ENCODE results near the gene MDM2.

The MDM2 gene

DNA sequence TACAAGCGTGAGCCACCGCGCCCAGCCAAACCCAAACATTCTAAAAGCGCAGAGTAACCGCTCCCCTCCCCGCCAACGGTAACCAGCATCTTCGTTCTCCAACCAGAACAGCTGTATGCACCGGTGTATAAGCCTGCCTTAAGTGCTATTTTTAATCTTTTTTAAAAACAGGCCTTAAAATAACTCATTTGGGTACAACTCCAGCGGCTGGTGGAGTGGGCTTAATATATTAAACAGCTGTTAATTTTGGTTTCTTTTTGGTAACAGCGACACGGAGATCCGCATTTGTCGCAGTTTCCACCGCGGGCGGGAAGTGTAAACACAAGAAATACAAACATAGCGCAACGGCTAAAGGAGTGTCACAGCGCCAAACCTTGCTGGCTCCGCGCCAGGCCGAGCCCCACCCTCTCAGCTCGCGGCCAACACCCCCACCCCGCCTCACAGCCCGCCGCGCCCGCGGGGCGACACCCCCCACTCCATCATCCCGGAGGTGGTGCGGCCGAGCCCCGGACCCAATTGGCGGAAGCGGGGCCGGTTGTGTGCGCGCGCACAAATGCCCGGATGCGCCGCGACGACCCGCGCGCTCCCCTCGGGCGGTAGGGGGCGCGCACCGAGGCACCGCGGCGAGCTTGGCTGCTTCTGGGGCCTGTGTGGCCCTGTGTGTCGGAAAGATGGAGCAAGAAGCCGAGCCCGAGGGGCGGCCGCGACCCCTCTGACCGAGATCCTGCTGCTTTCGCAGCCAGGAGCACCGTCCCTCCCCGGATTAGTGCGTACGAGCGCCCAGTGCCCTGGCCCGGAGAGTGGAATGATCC lies at the start of gene MDM2:
Gene MDM2, plus strand, starts transcription at position 602 of the 812 bp plus-strand sequence. CDS start 301 bp downstream, outside the sequence.
- peak; percentile 87 to 88 (median 88) for DNase-seq (ENCODE audit: low read depth in 3 of 3)

DNA sequence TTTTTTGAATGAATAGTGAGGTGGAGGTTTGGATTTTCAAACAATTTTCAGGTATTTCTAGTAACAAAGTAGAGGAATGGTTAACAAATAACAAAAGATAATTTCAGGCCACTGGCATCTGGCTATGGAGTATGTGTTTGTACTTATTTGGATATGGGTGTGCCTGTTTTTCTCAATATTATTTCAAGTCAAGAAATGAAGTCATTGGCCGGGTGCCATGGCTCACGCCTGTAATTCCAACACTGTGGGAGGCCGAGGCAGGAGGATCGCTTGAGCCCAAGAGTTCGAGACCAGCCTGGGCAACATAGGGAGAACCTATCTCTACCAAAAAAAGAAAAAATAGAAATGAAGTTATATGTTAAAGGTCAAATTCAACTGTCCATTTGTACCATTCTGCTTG lies 48.1 kb upstream of the MDM2 start:
- no peak for DNase-seq (ENCODE audit: low read depth in 3 of 3)

DNA sequence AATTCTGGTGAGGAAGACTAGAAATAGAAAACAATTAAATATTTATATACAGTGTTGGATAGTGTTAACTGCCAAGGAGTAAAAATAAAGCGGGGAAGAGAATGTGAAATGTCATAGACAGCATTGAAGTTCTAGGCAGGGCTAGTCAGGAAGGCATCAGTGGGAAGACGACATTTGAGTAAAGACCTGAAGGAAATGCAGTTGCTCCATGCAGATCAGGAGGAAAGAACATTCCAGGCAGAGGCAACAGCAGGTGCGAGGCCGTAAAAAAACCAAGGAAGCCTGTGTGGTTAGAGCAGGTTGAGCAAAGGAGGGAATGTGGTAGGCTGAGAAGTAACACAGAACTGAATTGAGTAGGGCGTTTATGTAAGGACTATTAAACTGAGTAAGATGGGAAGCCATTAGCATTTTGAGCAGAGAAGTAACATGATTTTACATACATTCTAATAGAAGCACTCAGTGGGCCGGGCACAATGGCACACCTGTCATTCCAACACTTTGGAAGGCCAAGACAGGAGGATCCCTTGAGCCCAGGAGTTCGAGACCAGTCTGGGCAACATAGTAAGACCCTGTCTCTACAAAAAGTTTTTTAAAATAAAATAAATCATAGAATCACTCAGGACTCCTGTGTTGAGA lies 47.1 kb upstream of the MDM2 start:
- DNase-seq (ENCODE audit: low read depth in 3 of 3), result no peak

DNA sequence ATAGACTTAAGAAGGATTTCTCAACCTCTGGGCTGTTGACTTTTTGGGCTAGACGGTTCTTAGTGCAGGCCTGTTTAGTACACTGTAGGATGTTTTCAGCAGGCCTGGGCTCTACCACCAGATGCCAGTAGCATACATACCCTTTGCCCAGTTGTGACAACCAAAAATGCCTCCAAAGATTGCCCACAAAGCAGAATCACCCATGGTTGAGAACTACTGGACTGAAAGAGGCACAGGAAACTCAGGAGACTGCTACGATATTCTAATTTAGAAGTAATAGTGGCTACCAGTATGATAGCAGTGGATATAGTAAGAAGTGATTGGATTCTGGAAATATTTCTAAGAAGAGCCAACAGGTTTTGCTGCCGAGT lies 46.5 kb upstream of the MDM2 start:
- no peak for DNase-seq (ENCODE audit: low read depth in 3 of 3)

DNA sequence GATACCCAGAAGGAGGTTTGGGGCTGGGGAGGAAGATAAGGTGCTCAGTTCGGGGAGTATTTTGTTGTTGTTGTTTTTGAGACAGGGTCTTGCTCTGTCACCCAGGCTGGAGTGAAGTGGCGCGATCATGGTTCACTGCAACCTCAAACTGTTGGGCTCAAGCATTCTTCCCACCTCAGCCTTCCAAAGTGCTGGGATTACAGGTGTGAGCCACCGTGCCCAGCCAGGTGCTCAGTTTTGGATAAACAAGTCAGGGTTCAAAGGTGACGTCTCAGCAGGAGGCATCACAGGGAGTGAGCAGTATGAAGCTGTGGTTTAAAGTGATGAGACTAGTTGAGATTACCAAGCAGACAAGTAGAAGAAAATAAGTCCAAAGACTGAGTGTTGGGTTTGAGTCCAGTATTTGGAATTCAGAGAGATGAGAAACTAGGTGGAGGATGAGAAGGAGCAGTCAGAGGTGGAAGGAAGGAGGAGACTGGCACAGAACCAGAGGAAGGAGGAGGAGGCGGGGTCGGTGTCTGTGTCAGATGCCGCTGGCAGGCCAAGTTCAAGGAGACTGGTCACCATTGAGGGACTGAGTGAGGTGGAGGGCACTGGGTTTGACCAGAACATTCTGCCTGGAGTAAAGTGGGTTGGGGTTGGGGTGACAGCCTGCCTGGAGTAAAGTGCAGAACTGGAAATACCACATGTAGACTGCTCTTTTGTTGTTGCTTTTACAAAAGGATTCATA lies 45.9 kb upstream of the MDM2 start:
- DNase-seq (ENCODE audit: low read depth in 3 of 3), result no peak

DNA sequence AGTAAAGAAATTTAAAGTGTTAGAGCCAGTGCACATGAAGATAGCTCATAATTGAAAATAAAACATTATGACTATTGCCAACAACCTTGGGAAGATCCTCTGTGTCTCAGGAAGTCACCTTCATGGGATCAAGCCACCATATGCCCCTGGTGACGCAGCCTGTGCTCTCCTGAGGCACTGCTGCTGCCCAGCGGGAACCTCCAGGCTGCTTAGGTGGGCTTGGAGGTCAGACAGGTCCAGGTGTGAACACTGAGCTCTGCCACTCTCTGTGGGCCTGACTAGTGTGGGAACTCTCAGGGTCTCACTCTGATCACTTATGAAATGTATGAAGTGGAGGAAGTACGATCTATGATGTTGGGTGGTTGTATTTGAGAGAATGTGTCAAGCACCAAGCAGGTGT lies 45.3 kb upstream of the MDM2 start:
- DNase-seq (ENCODE audit: low read depth in 3 of 3), result no peak

DNA sequence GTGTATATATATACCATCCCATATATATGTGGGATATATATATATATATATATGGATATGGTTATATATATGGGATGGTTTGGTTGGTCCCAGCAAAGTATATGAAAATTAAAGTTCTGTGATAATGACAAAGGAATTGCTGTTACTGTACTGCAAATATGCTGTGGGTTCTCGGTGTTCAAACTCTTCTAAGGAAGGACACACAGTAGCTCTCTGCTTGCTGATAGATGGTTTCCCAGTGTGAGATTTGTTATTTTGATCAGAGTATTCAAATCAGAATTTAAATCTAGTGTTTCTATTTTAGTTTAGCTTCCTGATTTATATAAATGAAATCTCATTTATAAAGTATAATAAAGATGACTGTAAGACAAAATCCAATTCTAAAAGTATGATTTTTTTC lies 42.3 kb upstream of the MDM2 start:
- DNase-seq (ENCODE audit: low read depth in 3 of 3), result no peak

DNA sequence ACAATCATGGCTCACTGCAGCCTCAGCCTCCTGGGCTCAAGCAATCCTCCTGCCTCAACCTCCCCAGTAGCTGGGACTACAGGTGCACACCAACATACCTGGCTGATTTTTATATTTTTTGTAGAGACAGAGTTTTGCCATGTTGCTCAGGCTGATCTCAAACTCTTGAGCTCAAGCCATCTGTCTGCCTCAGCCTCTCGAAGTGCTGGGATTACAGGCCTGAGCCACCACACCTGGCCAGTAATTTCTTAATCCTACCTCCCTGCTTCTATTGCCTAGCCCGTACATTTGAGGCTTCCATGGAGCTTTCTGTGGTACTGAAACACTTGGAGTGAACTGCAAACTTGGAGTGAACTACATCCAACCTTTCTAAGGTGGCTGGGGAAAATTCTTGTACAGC lies 41.3 kb upstream of the MDM2 start:
- no peak for DNase-seq (ENCODE audit: low read depth in 3 of 3)

DNA sequence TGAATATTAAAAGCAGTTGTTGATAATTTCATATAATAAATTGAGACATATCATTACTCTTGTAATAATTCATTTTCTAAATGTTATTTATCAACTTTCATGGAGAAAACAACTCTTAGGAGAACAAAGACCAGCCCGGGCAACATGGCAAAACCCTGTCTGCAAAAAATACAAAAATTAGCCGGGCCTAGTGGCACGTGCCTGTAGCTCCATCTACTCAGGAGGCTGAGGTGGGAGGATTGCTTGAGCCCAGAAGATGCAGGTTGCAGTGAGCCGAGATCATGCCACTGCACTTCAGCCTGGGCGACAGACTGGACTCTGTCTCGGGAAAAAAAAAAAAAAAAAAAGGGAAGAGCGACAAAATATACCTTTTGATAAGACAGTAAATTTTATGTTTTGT lies 40.8 kb upstream of the MDM2 start:
- DNase-seq (ENCODE audit: low read depth in 3 of 3), result no peak

DNA sequence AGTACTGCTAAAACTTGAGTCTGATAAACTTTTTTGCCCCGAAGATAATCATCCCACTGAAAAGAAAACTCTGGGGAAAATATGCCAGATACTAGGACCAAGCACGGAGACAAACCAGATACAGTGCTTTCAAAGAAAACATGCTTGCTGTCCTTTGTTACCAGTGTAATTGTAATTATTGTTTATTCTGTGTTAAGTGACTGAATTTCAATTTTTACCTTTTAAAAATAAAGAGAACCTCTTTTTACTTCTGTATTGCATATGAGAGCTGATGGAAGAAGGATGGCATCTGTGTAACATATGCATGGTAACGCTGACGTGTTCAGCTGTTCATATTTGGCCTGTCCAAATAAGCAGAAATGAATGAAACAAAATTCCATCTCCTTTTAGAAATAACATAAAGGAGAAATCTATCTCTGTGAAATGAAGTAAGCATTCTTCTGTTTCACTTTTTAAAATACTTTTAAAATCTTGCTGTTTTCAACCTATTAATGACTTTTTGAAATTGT lies 39.5 kb upstream of the MDM2 start:
- DNase-seq (ENCODE audit: low read depth in 3 of 3), result no peak

DNA sequence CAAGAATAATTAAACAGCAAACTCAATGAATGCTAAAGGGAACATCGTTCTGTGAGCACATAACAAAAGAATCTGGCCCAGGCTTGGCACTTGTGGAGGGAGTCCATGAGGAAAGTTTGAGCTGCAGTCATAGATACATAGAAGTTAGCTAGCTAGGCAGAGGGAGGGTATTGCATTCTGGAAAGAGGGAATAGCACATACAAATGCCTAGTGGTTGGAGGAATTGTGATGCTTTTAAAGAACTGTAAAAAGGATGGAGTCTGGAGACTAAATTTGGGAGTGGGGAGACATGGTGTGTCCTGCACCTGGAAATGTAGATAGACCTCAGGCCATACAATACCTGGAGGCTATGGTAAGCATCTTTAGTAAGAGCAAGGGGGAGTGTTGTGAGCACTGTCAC lies 38.0 kb upstream of the MDM2 start:
- DNase-seq (ENCODE audit: low read depth in 3 of 3), result no peak

DNA sequence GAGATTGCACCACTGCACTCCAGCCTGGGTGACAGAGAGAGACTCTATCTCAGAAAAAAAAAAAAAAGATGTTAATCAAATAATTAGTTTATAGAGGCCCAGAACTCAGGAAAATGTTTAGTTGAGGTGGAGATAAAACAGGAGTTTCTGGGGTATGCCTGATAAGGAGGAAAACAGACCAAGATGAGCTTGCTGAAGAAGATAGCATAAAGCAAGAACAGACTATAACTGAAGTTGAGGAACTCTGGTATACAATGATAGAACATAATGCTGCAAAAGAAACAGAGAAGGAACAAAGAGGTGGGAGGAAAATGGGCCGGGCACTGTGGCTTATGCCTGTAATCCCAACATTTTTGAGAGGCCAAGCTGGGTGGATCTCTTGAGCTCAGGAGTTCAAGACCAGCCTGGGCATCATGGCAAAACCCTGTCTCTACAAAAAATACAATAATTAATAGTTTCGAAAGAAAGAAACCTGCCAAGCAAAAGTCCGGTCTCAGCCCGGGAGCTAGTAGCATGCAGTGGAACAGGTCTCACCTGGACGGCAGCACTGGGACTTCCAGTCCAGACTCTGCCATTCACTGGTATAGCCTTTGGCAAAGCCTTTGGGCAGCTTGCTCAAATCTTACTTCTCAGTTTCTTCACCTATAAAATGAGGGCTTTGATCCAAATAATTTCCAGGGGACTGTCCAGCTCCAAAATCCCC lies 36.6 kb upstream of the MDM2 start:
- DNase-seq (ENCODE audit: low read depth in 3 of 3), result no peak

DNA sequence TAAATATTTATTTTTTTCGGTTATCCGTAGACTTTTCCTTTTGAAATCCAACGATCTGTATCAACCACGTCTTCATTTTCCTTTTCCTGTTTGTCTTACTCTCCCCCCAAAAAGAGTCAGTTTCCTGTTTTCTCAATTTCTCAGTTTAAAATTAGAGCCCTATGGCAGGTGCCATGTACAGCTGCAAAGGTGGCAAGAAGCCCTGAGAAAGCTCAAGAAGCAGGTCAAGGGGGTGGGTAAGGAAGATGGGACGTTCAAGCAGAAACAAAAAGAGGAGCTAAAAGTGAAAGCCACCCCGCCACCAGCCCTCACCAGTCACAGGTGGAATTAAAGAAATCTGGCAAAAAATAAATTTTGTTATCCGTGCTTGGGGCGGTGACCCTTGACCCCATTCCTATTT lies 35.3 kb upstream of the MDM2 start:
- no peak for DNase-seq (ENCODE audit: low read depth in 3 of 3)

DNA sequence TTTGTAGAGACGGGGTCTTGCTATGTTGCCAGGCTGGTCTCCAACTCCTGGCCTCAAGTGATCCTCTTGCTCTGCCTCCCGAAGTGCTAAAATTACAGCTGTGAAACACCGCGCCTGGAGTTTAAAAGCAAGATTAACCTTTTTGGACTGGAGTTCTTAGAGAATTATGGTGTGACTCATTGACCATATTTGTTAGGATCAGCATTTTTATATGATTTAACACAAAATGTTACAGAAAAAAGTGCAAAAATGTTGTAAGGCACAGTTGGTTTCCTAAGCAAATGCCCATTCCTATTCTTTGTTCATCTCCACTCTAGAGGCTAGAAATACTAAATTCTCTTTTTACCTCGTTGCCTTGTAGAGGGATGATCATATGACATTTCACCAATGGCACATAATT lies 34.4 kb upstream of the MDM2 start:
- DNase-seq (ENCODE audit: low read depth in 3 of 3), result no peak

DNA sequence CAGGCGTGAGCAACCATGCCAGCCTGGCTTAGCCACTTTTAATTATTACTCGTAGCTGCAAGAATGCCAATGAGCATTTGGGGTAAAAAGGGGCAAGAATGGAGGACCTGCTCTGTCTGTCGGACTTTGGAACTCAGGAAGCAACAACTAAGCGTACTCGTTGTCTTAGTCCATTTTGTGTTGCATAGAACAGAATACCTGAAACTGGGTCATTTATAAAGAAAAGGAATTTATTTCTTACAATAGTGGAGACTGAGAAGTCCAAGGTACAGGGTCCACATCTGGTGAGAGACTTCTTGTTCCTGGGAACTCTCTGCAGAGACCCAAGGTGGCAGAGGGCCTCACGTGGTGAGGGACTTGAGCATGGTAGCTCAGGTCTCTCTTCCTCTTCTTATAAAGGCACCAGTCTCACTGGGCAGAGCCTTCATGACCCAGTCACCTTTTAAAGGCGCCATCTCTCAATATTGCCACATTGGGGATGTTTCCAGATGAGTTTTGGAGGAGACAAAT lies 32.8 kb upstream of the MDM2 start:
- no peak for DNase-seq (ENCODE audit: low read depth in 3 of 3)

DNA sequence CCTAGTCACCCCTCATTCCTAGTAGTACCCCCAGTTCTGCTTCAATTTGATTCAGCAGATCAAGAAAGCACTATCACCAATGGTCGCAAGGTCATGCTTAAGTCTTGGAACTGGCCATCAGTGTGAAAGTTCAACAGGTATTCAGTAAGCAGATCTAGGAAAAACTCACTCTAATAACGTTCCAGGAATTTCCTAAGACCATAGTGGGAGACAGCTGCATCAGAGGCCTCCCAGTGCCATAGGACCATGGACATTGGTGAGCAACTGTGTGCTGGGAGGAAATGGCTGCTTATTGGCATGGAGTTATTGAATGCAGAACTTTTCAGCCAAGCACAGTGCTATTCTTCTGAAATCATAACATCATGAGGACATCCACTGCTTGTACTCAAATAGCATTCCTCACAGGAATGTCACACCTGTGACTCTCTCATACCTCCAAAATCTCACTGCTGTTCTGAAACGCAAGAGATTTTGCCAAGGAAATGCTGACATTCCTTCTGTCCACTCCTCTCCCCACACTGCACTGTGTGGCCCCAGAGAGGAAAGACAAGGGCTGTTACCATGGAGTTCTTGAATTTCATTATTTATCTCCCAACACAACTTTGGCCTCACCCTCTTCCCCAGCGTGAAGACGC lies 30.9 kb upstream of the MDM2 start:
- DNase-seq (ENCODE audit: low read depth in 3 of 3), result no peak

DNA sequence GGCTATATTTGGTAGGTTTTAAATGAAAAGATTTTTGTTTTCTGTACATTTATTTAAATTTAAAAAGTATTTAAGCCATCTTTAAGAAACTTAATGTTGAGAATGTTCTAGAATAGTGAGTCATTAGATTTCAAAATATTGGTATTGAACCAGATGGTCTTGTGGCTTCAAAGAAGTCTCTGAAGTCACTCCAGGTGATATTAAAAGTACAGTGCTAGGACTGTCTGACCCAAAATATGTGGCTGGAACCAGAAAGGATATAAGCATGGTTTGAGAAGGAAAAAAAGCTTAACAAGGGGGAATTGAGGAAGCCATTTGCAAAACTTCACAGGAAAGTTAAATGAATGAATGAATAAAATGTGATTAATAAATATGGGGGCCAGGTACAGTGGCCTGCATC lies 28.7 kb upstream of the MDM2 start:
- DNase-seq (ENCODE audit: low read depth in 3 of 3), result no peak

DNA sequence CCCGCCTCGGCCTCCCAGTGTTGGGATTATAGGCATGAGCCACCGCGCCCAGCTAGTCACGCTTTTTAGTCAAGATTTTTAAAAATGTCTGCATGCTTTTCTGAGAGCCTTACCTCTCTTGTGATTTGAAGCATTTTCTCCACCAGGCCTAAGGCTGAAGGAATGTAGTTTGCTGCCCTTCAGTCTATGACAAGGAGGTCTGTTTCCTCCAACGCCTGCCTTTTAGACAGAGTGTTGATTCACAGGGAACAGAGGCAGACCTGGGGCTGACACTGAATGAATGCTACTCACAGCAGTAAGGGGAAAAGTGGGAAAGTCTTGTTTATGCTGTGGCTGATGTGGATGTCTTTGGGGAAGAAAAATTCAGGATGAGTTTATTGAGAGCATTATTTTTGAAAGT lies 27.2 kb upstream of the MDM2 start:
- DNase-seq (ENCODE audit: low read depth in 3 of 3), result no peak

DNA sequence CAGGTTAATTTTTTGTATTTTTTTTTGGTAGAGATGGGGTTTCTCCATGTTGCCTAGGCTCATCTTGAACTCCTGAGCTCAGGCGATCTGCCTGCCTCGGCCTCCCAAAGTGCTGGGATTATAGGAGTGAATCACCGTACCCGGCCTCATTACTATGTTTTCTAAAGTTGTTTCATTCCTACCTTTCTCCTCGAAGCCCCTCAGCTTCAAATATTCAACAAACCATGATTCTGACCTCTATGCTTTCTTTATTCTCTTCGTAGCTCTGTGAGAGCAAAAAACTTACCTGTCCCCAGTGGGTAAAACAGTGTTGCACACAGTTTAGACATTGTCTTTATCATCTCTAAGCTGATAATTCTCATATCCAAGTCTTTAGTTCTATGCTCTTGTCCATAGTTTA lies 26.2 kb upstream of the MDM2 start:
- no peak for DNase-seq (ENCODE audit: low read depth in 3 of 3)

DNA sequence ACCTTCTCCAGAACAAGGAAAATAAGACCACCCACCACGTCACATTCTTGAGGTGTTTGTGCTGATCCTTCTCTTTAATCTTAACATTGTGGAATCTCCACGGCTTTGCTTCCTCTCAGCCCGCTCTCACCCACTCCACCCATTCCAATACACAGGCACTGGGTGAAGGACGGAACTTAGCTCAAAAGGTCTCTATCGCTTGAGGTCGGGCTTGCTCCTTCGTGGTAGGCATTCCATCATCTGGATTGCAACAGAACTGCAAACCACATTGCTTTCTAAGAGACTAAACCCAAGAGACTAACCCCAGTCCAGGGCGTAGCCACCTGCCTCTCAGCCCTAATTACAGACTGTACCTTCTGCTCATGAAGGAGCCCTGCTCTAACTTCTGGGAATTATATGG lies 24.0 kb upstream of the MDM2 start:
- no peak for DNase-seq (ENCODE audit: low read depth in 3 of 3)

DNA sequence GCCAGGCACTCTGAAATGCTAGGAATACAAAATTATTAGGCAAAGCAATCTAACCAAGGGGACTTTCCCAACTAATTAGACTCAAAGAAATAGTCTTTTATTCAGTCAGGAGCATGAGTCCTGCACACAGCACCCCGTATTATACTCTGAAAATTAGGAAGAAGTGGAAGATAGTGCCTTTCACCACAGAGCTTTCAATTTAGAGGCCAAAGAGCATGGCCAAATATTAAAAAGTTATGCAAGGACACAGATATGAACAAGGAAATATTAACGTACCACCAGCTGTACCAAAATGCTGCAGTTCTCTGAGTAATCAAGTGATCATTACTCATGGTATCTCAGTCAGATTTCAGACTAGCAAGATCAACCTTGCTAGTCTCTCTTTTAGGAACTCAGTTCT lies 22.6 kb upstream of the MDM2 start:
- no peak for DNase-seq (ENCODE audit: low read depth in 3 of 3)

All from stimulated activated CD4-positive, alpha-beta T cell treated with anti-CD3 and anti-CD28 coated beads, TNF-alpha, amount 100 ng/mL, for 48 hours (primary cell).